ENCODE results near the gene HTRA3. TPM values are rescaled to one million over a fixed set of nuclear protein-coding genes. Genes with fewer than 3 reads are reported as not detected.

HTRA3 gene
- polyA plus RNA-seq, 1 donor from 2014 or later, result not detected

DNA sequence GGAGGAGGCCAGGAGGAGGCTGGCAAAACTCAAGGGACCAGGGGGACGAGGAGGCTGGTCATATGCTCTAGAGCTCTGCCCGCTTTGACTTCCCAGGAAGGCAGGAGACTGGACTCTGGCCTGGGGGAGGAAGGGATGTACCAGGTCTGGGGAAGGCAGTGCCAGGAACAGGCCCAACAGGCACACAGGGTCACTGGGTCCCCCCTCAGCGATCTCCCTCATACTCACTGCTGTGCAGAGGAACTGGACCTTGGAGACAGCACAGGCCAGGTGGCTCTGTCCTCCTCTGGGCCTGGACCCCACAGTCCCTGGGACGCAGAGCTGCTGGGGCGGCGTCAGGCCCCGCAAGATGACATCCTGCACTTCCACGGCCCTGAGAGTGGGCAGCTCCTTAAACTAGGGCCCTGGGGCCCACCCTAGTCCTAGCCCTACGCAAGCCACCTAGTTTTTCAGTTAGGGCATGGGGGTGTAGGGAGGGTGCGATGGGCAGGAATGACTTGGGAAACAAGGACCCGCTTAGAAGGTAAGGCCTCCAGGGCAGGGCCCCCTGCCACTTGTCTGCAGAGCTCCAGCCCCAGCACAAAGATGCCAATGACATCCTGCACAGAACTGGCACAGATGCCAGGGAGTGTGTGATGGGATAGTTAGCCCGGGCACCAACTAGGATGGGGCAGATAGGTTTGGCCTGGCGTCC, 59.5 kb downstream of the HTRA3 start:
- no peak overlapping the region for H2AFZ ChIP-seq (ENCODE audit: low read depth, low read length)
- H3K9me2 ChIP-seq (ENCODE audit: insufficient read depth, low read length), result no peaks in the 10 kb centered on the region
- H3F3A ChIP-seq (ENCODE audit: insufficient read depth, low read length, poor library complexity, severe bottlenecking), result no peaks in the 10 kb centered on the region
- no peak overlapping the region for H3K27ac ChIP-seq (ENCODE audit: low read length)
- H3K36me3 ChIP-seq (ENCODE audit: insufficient read depth, low read length), result no peaks in the 10 kb centered on the region
- TF ChIP-seq SMC3 (conservative IDR thresholded peaks at IDR 0.05; ENCODE audit: poor library complexity), result no peak
- no peak for TF ChIP-seq EZH2 (IDR thresholded peaks at IDR 0.05; ENCODE audit: borderline replicate concordance, insufficient read depth, low read length, poor library complexity, severe bottlenecking)
- no peak for TF ChIP-seq TAF1 (IDR thresholded peaks at IDR 0.05; ENCODE audit: low read depth)
- TF ChIP-seq RAD21 (conservative IDR thresholded peaks at IDR 0.05), result no peak
- TF ChIP-seq POLR2AphosphoS5 (IDR thresholded peaks at IDR 0.05), result no peak
- TF ChIP-seq CTCF (IDR thresholded peaks at IDR 0.05; ENCODE audit: poor library complexity, severe bottlenecking), result no peak
- TF ChIP-seq REST (IDR thresholded peaks at IDR 0.05; ENCODE audit: borderline replicate concordance), result no peak
- no peak for TF ChIP-seq EP300 (conservative IDR thresholded peaks at IDR 0.05; ENCODE audit: poor library complexity, severe bottlenecking)
- TF ChIP-seq MXI1 (conservative IDR thresholded peaks at IDR 0.05; ENCODE audit: poor library complexity, severe bottlenecking), result no peak
- no peak overlapping the region for H3K4me2 ChIP-seq (ENCODE audit: low read length)
- H3K4me3 ChIP-seq (ENCODE audit: low read length), result no peak overlapping the region
- H3K9me3 ChIP-seq (ENCODE audit: low read length), result no peaks in the 10 kb centered on the region
- H3K79me2 ChIP-seq (replicated peaks; ENCODE audit: insufficient read depth, low read length), result no peaks in the 10 kb centered on the region
- no peaks in the 10 kb centered on the region for H3K27me3 ChIP-seq (ENCODE audit: insufficient read depth, low read depth, low read length)
- no peaks in the 10 kb centered on the region for H4K20me1 ChIP-seq (ENCODE audit: insufficient read depth)
- no peak overlapping the region for H3K9ac ChIP-seq (ENCODE audit: low read length)

- H3K36me3 ChIP-seq (ENCODE audit: insufficient read depth, low read length), result no peaks in the 10 kb centered on the region
- no peaks in the 10 kb centered on the region for H3K9me3 ChIP-seq (ENCODE audit: low read length)
- no peaks in the 10 kb centered on the region for H3K27me3 ChIP-seq (ENCODE audit: insufficient read depth, low read depth, low read length)
- no peak overlapping the region for H3K9ac ChIP-seq (ENCODE audit: low read length)
- TF ChIP-seq MXI1 (conservative IDR thresholded peaks at IDR 0.05; ENCODE audit: poor library complexity, severe bottlenecking), result no peak
- no peak for TF ChIP-seq CTCF (IDR thresholded peaks at IDR 0.05; ENCODE audit: poor library complexity, severe bottlenecking)
- no peak for TF ChIP-seq REST (IDR thresholded peaks at IDR 0.05; ENCODE audit: borderline replicate concordance)
- no peak for TF ChIP-seq EZH2 (IDR thresholded peaks at IDR 0.05; ENCODE audit: borderline replicate concordance, insufficient read depth, low read length, poor library complexity, severe bottlenecking)
- TF ChIP-seq RAD21 (conservative IDR thresholded peaks at IDR 0.05), result no peak
- no peak for TF ChIP-seq EP300 (conservative IDR thresholded peaks at IDR 0.05; ENCODE audit: poor library complexity, severe bottlenecking)
- no peak for TF ChIP-seq SMC3 (conservative IDR thresholded peaks at IDR 0.05; ENCODE audit: poor library complexity)
- H3K4me3 ChIP-seq (ENCODE audit: low read length), result no peak overlapping the region
- no peak overlapping the region for H3K27ac ChIP-seq (ENCODE audit: low read length)
- H4K20me1 ChIP-seq (ENCODE audit: insufficient read depth), result no peaks in the 10 kb centered on the region
- no peaks in the 10 kb centered on the region for H3F3A ChIP-seq (ENCODE audit: insufficient read depth, low read length, poor library complexity, severe bottlenecking)
- H3K4me2 ChIP-seq (ENCODE audit: low read length), result no peak overlapping the region
- no peak overlapping the region for H2AFZ ChIP-seq (ENCODE audit: low read depth, low read length)
- no peaks in the 10 kb centered on the region for H3K9me2 ChIP-seq (ENCODE audit: insufficient read depth, low read length)
- no peaks in the 10 kb centered on the region for H3K79me2 ChIP-seq (replicated peaks; ENCODE audit: insufficient read depth, low read length)
Observed at GRCh38 chr4:8329560-8329858, 60.0 kb downstream of the HTRA3 start.

All from neural cell (in vitro differentiated cells).